ENCODE results near the gene NELFA. TPM values are rescaled to one million over a fixed set of nuclear protein-coding genes. Genes with fewer than 3 reads are reported as not detected.

Gene NELFA
- total RNA-seq, 2 experiments from 2014 or later = 34.2 to 36.0 TPM

- no peak for DNase-seq
- POLR2A ChIA-PET = no interaction called here
- Mint-ChIP-seq H3K9me3 (no peaks in the 10 kb centered on the region), H3K27ac (no peak overlapping the region), H3K36me3 (ENCODE audit: low read depth) (peaks cover 59% of the 10 kb centered on the region), H3K27me3 (no peaks in the 10 kb centered on the region), H3K4me3 (no peak overlapping the region), H3K4me1 (peaks cover 2% of the 10 kb centered on the region)
- CTCF ChIA-PET = no interaction called here
Observed at GRCh38 chr4:1939664-1940509, 68.9 kb downstream of the NELFA start.

- ChIA-PET POLR2A (no interaction called here), CTCF (interaction anchor here (0.7 kb wide), 1 partner anchor 19 kb away, joined by 3 read pairs; no protein-coding TSS in a partner anchor)
- no peaks in the 10 kb centered on the region for H3K27me3 Mint-ChIP-seq
- DNase-seq = no peak
- H3K27ac Mint-ChIP-seq = no peak overlapping the region
- peaks cover 53% of the 10 kb centered on the region for H3K36me3 Mint-ChIP-seq (ENCODE audit: low read depth)
- peaks cover 2% of the 10 kb centered on the region for H3K4me1 Mint-ChIP-seq
- H3K4me3 Mint-ChIP-seq = no peak overlapping the region
- H3K9me3 Mint-ChIP-seq = no peaks in the 10 kb centered on the region
Observed at GRCh38 chr4:1938027-1938426, 70.7 kb downstream of the NELFA start.

GRCh38 chr4:1937550-1937949 is 71.2 kb downstream of the NELFA start:
- H3K36me3 Mint-ChIP-seq (ENCODE audit: low read depth) = peaks cover 50% of the 10 kb centered on the region
- H3K27me3 Mint-ChIP-seq = no peaks in the 10 kb centered on the region
- DNase-seq = no peak
- ChIA-PET CTCF (no interaction called here), POLR2A (no interaction called here)
- H3K4me3 Mint-ChIP-seq = no peak overlapping the region
- H3K4me1 Mint-ChIP-seq = peaks cover 2% of the 10 kb centered on the region
- H3K27ac Mint-ChIP-seq = no peak overlapping the region
- no peaks in the 10 kb centered on the region for H3K9me3 Mint-ChIP-seq

- Mint-ChIP-seq H3K4me3 (no peak overlapping the region), H3K9me3 (no peaks in the 10 kb centered on the region), H3K4me1 (peaks cover 1% of the 10 kb centered on the region), H3K36me3 (ENCODE audit: low read depth) (peaks cover 49% of the 10 kb centered on the region), H3K27me3 (no peaks in the 10 kb centered on the region), H3K27ac (no peak overlapping the region)
- ChIA-PET POLR2A (no interaction called here), CTCF (no interaction called here)
- DNase-seq = no peak
Observed at GRCh38 chr4:1933700-1934099, 75.1 kb downstream of the NELFA start.

- Mint-ChIP-seq H3K27me3 (no peaks in the 10 kb centered on the region), H3K9me3 (no peaks in the 10 kb centered on the region), H3K27ac (no peak overlapping the region), H3K4me1 (peaks cover 6% of the 10 kb centered on the region), H3K36me3 (ENCODE audit: low read depth) (peaks cover 54% of the 10 kb centered on the region), H3K4me3 (no peak overlapping the region)
- POLR2A ChIA-PET = no interaction called here
- no peak for DNase-seq
- CTCF ChIA-PET = no interaction called here
Observed at GRCh38 chr4:1932736-1933135, 76.0 kb downstream of the NELFA start.

Other genes with a start within 250 kb of the NELFA start
- gene FGFR3, start 215.7 kb downstream of the NELFA start, total RNA-seq = under 1 TPM; 0.18 to 0.45 TPM
- gene LETM1, start 152.8 kb downstream of the NELFA start, total RNA-seq = 10 to 100 TPM; 36.6 to 39.3 TPM
- gene NSD2, start 137.6 kb downstream of the NELFA start, total RNA-seq = 100 to 1,000 TPM; 235 to 248 TPM
- gene NAT8L, start 50.4 kb upstream of the NELFA start, total RNA-seq = under 1 TPM; 0.08 to 0.10 TPM
- 10 to 100 TPM; 27.1 to 27.4 TPM for gene HAUS3, start 233.1 kb upstream of the NELFA start, total RNA-seq
- gene POLN, start 233.1 kb upstream of the NELFA start, total RNA-seq = 1 to 10 TPM; 3.3 to 4.0 TPM

Data from activated CD4-positive, alpha-beta memory T cell treated with anti-CD3 and anti-CD28 coated beads, Interleukin-2, amount 10 ng/mL, durations not matched to agents 7 days and 5 days (primary cell).